HG02798 (cell line): ENCODE measurements around the gene AKR1D1.
"Not testable (repeated sequence)": the region's sequence is repeated elsewhere in the genome, so short reads cannot be mapped to it uniquely, and the experiment has no call there.

Experiments used
- ATAC-seq: cut with Tn5 transposase; IDR thresholded peaks from one replicate; pipeline ENCODE4 v1.9.1; 2021; ENCODE audit warnings: mild to moderate bottlenecking; ENCODE audit not compliant: unreplicated experiment, poor library complexity

AKR1D1 gene

GRCh38 chr7:138116141-138116540 is 39.9 kb downstream of the AKR1D1 start:
- no peak for ATAC-seq

GRCh38 chr7:138116892-138117291 is 40.6 kb downstream of the AKR1D1 start:
- ATAC-seq, result no peak

GRCh38 chr7:138120140-138120827 is 44.0 kb downstream of the AKR1D1 start:
- ATAC-seq, result no peak

- ATAC-seq, result no peak
Observed at GRCh38 chr7:138122162-138122561, 45.9 kb downstream of the AKR1D1 start.

- no peak for ATAC-seq
Observed at GRCh38 chr7:138125119-138125518, 48.9 kb downstream of the AKR1D1 start.

- ATAC-seq, result peak; percentile 80
Observed at GRCh38 chr7:138125598-138126111, 49.4 kb downstream of the AKR1D1 start.

GRCh38 chr7:138126928-138127327 is 50.7 kb downstream of the AKR1D1 start:
- ATAC-seq, result no peak

GRCh38 chr7:138127996-138128395 is 51.7 kb downstream of the AKR1D1 start:
- no peak for ATAC-seq

GRCh38 chr7:138129551-138130165 is 53.4 kb downstream of the AKR1D1 start:
- no peak for ATAC-seq

- peak; percentile 72 for ATAC-seq
Observed at GRCh38 chr7:138137423-138138171, 61.3 kb downstream of the AKR1D1 start.

GRCh38 chr7:138138244-138138643 is 62.0 kb downstream of the AKR1D1 start:
- no peak for ATAC-seq

- ATAC-seq, result no peak
Observed at GRCh38 chr7:138142583-138143201, 66.4 kb downstream of the AKR1D1 start.

GRCh38 chr7:138144958-138145357 is 68.7 kb downstream of the AKR1D1 start:
- ATAC-seq, result no peak

GRCh38 chr7:138146221-138146620 is 70.0 kb downstream of the AKR1D1 start:
- ATAC-seq, result not testable (repeated sequence)

- not testable (repeated sequence) for ATAC-seq
Observed at GRCh38 chr7:138146757-138147734, 70.8 kb downstream of the AKR1D1 start.

- no peak for ATAC-seq
Observed at GRCh38 chr7:138151731-138152577, 75.7 kb downstream of the AKR1D1 start.

- no peak for ATAC-seq
Observed at GRCh38 chr7:138154661-138155060, 78.4 kb downstream of the AKR1D1 start.

- no peak for ATAC-seq
Observed at GRCh38 chr7:138157702-138158101, 81.4 kb downstream of the AKR1D1 start.
